Hepatocyte (in vitro differentiated cells): ENCODE measurements around the gene NFIA. TPM values are rescaled to one million over a fixed set of nuclear protein-coding genes. Genes with fewer than 3 reads are reported as not detected.

Source experiments
- DNase-seq: peaks from one replicate; pipeline ENCODE4 v3.0.0-alpha.2; 2016; ENCODE audit warnings: low spot score
- H2AFZ ChIP-seq: fragments of 200-600 bp; sonication (generic); 2 replicates; pipeline ENCODE4 v1.6.0; 2016; ENCODE audit warnings: antibody characterized with exemption, mild to moderate bottlenecking
- H3K27ac ChIP-seq: fragments of 200-600 bp; sonication (generic); 2 replicates; pipeline ENCODE4 v1.5.1; 2016; ENCODE audit warnings: mild to moderate bottlenecking
- H3K27me3 ChIP-seq: fragments of 200-600 bp; sonication (generic); 2 replicates; pipeline ENCODE4 v1.6.1; 2016
- H3K36me3 ChIP-seq: fragments of 200-600 bp; sonication (generic); replicated peaks from 2 replicates; pipeline ENCODE4 v1.5.1; 2016; ENCODE audit warnings: low read depth; ENCODE audit not compliant: insufficient read depth
- H3K4me1 ChIP-seq: fragments of 200-600 bp; sonication (generic); 2 replicates; pipeline ENCODE4 v1.5.1; 2016; ENCODE audit warnings: mild to moderate bottlenecking, moderate library complexity; ENCODE audit not compliant: insufficient read depth
- H3K4me2 ChIP-seq: fragments of 200-600 bp; sonication (generic); 2 replicates; pipeline ENCODE4 v1.6.0; 2016
- H3K4me3 ChIP-seq: fragments of 200-600 bp; sonication (generic); 2 replicates; pipeline ENCODE4 v1.5.1; 2016; ENCODE audit warnings: mild to moderate bottlenecking
- H3K79me2 ChIP-seq: fragments of 200-600 bp; sonication (generic); 2 replicates; pipeline ENCODE4 v1.6.0; 2017; ENCODE audit warnings: mild to moderate bottlenecking
- H3K9me2 ChIP-seq: fragments of 200-600 bp; sonication (generic); replicated peaks from 2 replicates; pipeline ENCODE4 v1.6.0; 2017; ENCODE audit warnings: mild to moderate bottlenecking; ENCODE audit not compliant: insufficient read depth
- H3K9me3 ChIP-seq: fragments of 200-600 bp; sonication (generic); 2 replicates; pipeline ENCODE4 v1.5.1; 2016; ENCODE audit warnings: low read depth, mild to moderate bottlenecking
- H4K20me1 ChIP-seq: fragments of 200-600 bp; sonication (generic); 2 replicates; pipeline ENCODE4 v1.6.0; 2016; ENCODE audit warnings: mild to moderate bottlenecking; ENCODE audit not compliant: insufficient read depth, poor library complexity, severe bottlenecking
- CTCF ChIP-seq: fragments of 200-600 bp; sonication (generic); IDR thresholded peaks from 2 replicates; pipeline ENCODE4 v1.5.1; 2016; ENCODE audit warnings: antibody characterized with exemption, mild to moderate bottlenecking; ENCODE audit not compliant: poor library complexity
- EZH2 ChIP-seq: fragments of 200-600 bp; sonication (generic); IDR thresholded peaks from 2 replicates; pipeline ENCODE4 v1.6.1; 2016; ENCODE audit warnings: antibody characterized with exemption, mild to moderate bottlenecking, borderline replicate concordance
- EZH2phosphoT487 ChIP-seq: fragments of 200-600 bp; sonication (generic); IDR thresholded peaks from one replicate; pipeline ENCODE4 v1.6.1; 2018; ENCODE audit warnings: antibody characterized with exemption, mild to moderate bottlenecking, low read depth, moderate library complexity; ENCODE audit not compliant: unreplicated experiment, severe bottlenecking
- WGBS: methylation state at CpG from one replicate; pipeline ENCODE4 v1.1.6; 2016; ENCODE audit warnings: low lambda C conversion rate; ENCODE audit errors: missing lambda C conversion rate; 5-methylcytosine and 5-hydroxymethylcytosine counted together
- polyA plus RNA-seq: library from polyadenylated mRNA; unstranded; fragments of >200 nt; fragmentation: Nextera tagmentation; extraction: Ambion mirVana; gene quantifications from 2 replicates; pipeline ENCODE4 v1.2.1, GENCODE V29; 2016
- total RNA-seq: library from RNA; depleted of rRNA; stranded (reverse); fragments of >200 nt; gene quantifications from 2 replicates; pipeline ENCODE4 v1.2.3, GENCODE V29; 2014

Gene NFIA
- total and polyA plus RNA-seq, 2 experiments from 2014 or later: 15.1 to 18.2 TPM

- Histone ChIP-seq H2AFZ (peak overlapping the region; percentile 13), H3K4me1 (peaks cover 32% of the 10 kb centered on the region), H3K4me2 (peak overlapping the region; percentile 82), H4K20me1 (no peaks in the 10 kb centered on the region), H3K4me3 (peak overlapping the region; percentile 8), H3K9me3 (no peaks in the 10 kb centered on the region), H3K36me3 (no peaks in the 10 kb centered on the region), H3K27me3 (peaks cover 38% of the 10 kb centered on the region), H3K79me2 (no peaks in the 10 kb centered on the region), H3K27ac (peak overlapping the region; percentile 31), H3K9me2 (no peaks in the 10 kb centered on the region)
- peak; percentile 31 for TF ChIP-seq EZH2
- no peak for TF ChIP-seq EZH2phosphoT487
- WGBS: 11% methylated on average over 54 of the region's 54 CpGs
- peak; percentile 35 for DNase-seq
These were observed 28.4 kb upstream of the NFIA start for GRCh38 chr1:61053712-61054600.

GRCh38 chr1:61054601-61054993 is 27.8 kb upstream of the NFIA start:
- 34% methylated on average over 13 of the region's 13 CpGs for WGBS
- Histone ChIP-seq H3K4me1 (peaks cover 32% of the 10 kb centered on the region), H3K4me3 (no peak overlapping the region), H3K79me2 (no peaks in the 10 kb centered on the region), H4K20me1 (no peaks in the 10 kb centered on the region), H2AFZ (no peak overlapping the region), H3K9me2 (no peaks in the 10 kb centered on the region), H3K9me3 (no peaks in the 10 kb centered on the region), H3K4me2 (peak overlapping the region; percentile 82), H3K27me3 (peaks cover 38% of the 10 kb centered on the region), H3K36me3 (no peaks in the 10 kb centered on the region), H3K27ac (peak overlapping the region; percentile 31)
- no peak for TF ChIP-seq EZH2
- no peak for TF ChIP-seq EZH2phosphoT487
- TF ChIP-seq CTCF: no peak
- DNase-seq: no peak

- Histone ChIP-seq H3K27ac (peak overlapping the region; percentile 31), H3K4me1 (peaks cover 32% of the 10 kb centered on the region), H3K9me2 (no peaks in the 10 kb centered on the region), H3K27me3 (peaks cover 38% of the 10 kb centered on the region), H2AFZ (no peak overlapping the region), H3K36me3 (no peaks in the 10 kb centered on the region), H3K4me2 (peak overlapping the region; percentile 82), H3K79me2 (no peaks in the 10 kb centered on the region), H4K20me1 (no peaks in the 10 kb centered on the region), H3K9me3 (no peaks in the 10 kb centered on the region), H3K4me3 (no peak overlapping the region)
- TF ChIP-seq EZH2 (no peak), CTCF (no peak), EZH2phosphoT487 (no peak)
- peak; percentile 58 for DNase-seq
These were observed 27.2 kb upstream of the NFIA start for GRCh38 chr1:61055110-61055614.

GRCh38 chr1:61056196-61056572 is 26.2 kb upstream of the NFIA start:
- no peaks in the 10 kb centered on the region for H3K36me3 ChIP-seq
- H3K4me1 ChIP-seq: peaks cover 32% of the 10 kb centered on the region
- H3K27me3 ChIP-seq: peaks cover 36% of the 10 kb centered on the region
- H3K27ac ChIP-seq: peak overlapping the region; percentile 76
- no peaks in the 10 kb centered on the region for H3K79me2 ChIP-seq
- no peak overlapping the region for H3K4me3 ChIP-seq
- no peaks in the 10 kb centered on the region for H3K9me2 ChIP-seq
- 54% methylated on average over 2 of the region's 2 CpGs for whole genome bisulfite sequencing
- no peaks in the 10 kb centered on the region for H4K20me1 ChIP-seq
- H2AFZ ChIP-seq: no peak overlapping the region
- H3K4me2 ChIP-seq: peak overlapping the region; percentile 82
- no peaks in the 10 kb centered on the region for H3K9me3 ChIP-seq
- DNase-seq: no peak
- TF ChIP-seq EZH2: no peak
- no peak for TF ChIP-seq EZH2phosphoT487
- TF ChIP-seq CTCF: no peak
